Measurements from ENCODE around the gene SPAG17. TPM values are rescaled to one million over a fixed set of nuclear protein-coding genes. Genes with fewer than 3 reads are reported as not detected.
A peak's percentile ranks its signal among the peaks of the same experiment; 100 is the strongest.

The SPAG17 gene
- total RNA-seq, 1 experiment from 2014 or later: 0.18 TPM

DNA sequence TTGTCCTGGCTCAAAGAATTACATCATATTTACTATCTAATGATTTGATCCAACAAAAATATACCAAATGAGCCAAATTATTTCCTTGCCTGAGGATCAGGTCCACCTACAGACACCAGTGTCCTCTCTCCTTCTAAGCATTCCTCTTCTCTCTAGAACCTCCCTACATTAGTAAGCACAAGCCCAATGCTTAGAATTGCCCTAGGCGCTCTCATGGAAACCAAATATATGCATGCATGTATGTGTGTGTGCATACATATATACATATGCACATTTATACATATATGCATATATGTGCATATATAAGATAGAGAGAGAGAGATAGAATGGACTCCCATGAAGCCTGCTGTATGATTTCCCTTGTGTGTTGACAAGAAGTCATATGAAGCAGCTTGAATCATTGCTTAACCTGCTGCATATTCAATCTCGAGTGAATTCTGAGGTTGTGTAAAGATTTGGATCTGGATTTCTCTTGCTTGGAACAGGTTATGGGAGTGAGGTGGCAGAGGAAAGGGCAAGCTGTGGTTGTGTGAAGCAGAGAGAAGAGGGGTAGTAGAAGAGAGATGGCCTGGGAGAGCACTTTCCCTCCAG is 66.1 kb downstream of the SPAG17 start:
- Histone ChIP-seq H3K27me3 (no peaks in the 10 kb centered on the region), H3K4me3 (no peak overlapping the region), H3K27ac (no peak overlapping the region), H3K36me3 (no peaks in the 10 kb centered on the region), H3K4me1 (peaks cover 27% of the 10 kb centered on the region), H3K9me3 (replicated peaks) (no peaks in the 10 kb centered on the region)
- no peak for DNase-seq

DNA sequence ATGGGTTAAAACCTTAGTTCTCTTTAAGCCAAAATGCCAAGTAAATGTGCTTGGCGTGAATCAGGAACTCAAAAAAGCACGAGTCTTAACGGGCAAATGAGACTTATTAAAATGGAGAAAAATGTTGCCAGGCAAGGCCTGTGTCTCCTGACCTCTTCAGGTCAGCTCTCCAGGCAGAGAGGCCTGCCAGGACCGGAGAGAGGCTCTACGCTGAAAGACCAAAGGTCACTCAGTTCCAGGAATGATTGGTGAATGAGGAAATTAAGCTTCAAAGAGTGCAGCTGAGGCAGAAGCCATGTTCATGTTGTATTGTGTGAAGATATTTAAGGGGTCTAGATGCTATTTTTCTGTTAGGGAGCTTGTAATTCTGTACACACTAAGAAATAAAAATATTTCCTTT is 66.6 kb downstream of the SPAG17 start:
- H3K36me3 ChIP-seq: no peaks in the 10 kb centered on the region
- peaks cover 23% of the 10 kb centered on the region for H3K4me1 ChIP-seq

DNA sequence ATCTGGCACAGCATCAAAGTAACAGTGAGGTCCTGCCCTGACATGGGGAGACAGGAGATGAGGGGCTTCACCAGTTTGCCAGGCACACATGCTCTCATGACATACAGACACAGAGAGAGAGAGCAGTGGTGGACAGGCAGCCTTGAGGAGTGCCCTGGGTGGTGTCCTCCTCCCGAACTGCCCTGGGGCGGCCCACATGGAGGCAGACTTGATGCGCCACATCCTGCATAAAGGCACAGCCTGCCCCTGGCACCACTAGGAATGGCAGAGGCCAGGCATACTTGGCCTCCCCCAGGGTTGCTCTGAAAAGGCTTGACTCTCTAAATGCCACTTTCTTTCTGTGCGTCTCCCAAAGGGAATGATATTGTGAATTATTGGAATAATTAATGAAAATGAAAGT is 67.5 kb downstream of the SPAG17 start:
- Histone ChIP-seq H3K27ac (no peak overlapping the region), H3K27me3 (no peaks in the 10 kb centered on the region)
- no peak for DNase-seq

More for the DNA sequence above, 66.6 kb downstream of the SPAG17 start:
- H3K9me3 ChIP-seq (replicated peaks): no peaks in the 10 kb centered on the region
- no peak overlapping the region for H3K4me3 ChIP-seq
- DNase-seq: no peak
- H3K27ac ChIP-seq: no peak overlapping the region
- H3K27me3 ChIP-seq: no peaks in the 10 kb centered on the region

DNA sequence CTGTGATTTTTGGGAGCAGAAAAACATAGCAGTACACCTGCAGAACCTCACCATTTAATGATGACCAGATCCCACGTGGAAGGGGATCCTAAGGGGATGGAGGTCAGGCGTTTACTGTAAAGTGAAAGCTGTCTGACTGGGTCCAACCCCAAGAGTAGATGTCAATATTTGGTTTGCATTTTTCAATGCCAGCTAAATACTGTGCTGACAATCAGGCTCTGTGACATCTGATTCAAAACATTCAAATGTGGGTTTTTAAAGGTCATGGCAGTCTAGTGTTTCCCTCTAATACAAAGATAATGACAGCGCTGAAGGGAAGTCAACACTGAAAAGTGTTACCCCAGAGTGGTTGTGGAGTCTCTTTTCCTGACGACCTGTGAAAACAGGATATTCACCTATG is 68.1 kb downstream of the SPAG17 start:
- Histone ChIP-seq H3K9me3 (replicated peaks) (no peaks in the 10 kb centered on the region), H3K27ac (no peak overlapping the region), H3K4me3 (no peak overlapping the region), H3K4me1 (peaks cover 17% of the 10 kb centered on the region), H3K36me3 (no peaks in the 10 kb centered on the region), H3K27me3 (no peaks in the 10 kb centered on the region)
- no peak for DNase-seq

More for the DNA sequence above, 67.5 kb downstream of the SPAG17 start:
- Histone ChIP-seq H3K4me3 (no peak overlapping the region), H3K36me3 (no peaks in the 10 kb centered on the region), H3K4me1 (peaks cover 23% of the 10 kb centered on the region), H3K9me3 (replicated peaks) (no peaks in the 10 kb centered on the region)

DNA sequence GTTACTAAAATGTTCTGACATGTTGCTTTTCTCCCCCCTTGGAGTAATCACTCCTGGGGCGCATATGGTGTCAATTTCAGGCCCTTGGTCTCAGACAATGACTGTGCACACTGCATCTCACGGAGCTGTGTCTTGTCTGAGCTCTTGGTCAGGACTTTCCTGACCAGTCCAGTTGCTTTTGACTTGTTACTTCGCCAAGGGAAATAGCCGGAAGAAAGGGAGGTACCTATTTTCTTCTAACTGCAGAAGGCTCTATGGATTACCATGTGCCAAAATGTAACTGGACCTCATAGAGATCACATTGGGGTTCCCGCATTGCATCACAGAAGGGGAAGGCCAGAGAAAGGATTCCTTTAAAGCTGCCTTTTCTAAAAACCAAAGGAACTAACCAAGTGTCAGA is 68.6 kb downstream of the SPAG17 start:
- no peak for DNase-seq
- Histone ChIP-seq H3K9me3 (replicated peaks) (no peaks in the 10 kb centered on the region), H3K27ac (no peak overlapping the region), H3K4me1 (peaks cover 16% of the 10 kb centered on the region), H3K4me3 (no peak overlapping the region), H3K27me3 (no peaks in the 10 kb centered on the region), H3K36me3 (no peaks in the 10 kb centered on the region)

DNA sequence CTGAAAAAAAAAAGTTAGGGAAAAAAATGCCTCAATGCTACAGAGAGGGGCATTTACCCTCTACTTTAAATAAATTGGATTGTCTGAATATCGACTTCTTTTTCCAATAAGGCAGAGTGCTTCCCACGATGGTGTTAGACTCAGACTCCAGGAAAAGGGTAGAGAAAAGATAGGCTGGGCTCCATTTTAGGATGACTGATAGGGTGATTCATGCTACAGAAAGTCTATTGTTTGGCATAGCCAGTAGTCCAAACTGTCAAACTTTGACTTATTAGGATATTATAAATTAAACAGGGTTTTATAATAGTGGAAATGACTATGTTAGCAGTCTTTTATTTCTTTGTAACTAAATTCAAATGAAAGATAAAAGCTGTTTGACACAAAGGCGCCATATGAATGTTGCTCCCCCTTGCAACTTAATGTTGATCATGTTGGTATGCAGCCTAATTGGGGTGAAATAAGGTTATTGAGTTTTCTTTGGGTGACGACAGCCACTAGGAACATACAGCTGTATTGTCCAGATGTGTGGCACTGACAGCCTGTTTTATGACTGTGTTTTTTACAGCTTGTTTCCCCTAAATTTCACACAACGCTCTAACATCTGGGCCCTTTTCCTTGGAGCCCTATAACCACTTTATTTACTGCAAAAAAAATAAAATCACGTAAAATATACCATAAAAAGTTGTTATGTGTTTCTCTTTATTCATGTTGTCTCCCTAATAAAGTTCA is 69.3 kb downstream of the SPAG17 start:
- peaks cover 19% of the 10 kb centered on the region for H3K4me1 ChIP-seq
- no peak overlapping the region for H3K4me3 ChIP-seq
- DNase-seq: no peak
- no peaks in the 10 kb centered on the region for H3K9me3 ChIP-seq (replicated peaks)
- no peak overlapping the region for H3K27ac ChIP-seq
- H3K36me3 ChIP-seq: no peaks in the 10 kb centered on the region
- H3K27me3 ChIP-seq: no peaks in the 10 kb centered on the region

DNA sequence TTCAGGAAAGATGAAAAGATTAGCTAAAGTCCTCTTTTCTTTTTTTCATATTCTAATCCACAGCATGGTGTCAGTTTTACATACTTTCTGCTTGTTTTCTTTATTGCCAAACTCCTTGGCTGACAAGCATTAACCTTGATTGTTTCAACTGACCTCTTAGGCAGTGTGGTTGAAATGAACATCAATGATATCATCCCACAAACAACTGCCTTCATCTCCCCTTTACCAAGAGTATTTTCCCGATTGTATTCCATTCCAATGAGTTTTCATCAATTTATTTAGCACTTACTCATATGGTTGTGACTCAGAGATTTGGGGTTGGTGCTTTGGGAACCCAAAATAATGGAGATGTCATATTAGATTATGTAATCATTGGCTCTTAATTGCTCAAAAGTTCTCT is 71.8 kb downstream of the SPAG17 start:
- DNase-seq: peak in 1 of 2 experiments; percentile 40
- Histone ChIP-seq H3K4me3 (no peak overlapping the region), H3K27ac (no peak overlapping the region), H3K27me3 (no peaks in the 10 kb centered on the region), H3K9me3 (replicated peaks) (no peaks in the 10 kb centered on the region), H3K36me3 (no peaks in the 10 kb centered on the region), H3K4me1 (peaks cover 19% of the 10 kb centered on the region)

DNA sequence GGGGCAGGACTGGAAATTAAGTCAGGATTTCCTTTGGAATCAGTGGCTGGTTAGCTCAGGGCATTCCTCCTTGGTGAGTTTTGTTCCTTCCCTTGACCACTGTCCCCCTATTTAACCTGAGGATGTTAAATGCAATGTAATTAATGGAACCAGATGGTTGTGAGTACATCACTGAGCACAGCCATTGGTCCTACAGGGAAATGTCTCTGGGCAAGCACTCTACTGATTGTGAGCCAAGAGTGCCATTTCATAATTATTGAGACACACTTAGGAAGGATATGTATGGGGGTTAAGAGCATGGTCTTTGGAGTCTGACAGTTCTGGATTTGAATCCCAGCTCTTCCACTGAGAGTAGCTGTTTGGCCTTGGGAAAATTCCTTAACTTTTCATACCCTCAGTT is 74.4 kb downstream of the SPAG17 start:
- DNase-seq: no peak
- no peak overlapping the region for H3K27ac ChIP-seq

DNA sequence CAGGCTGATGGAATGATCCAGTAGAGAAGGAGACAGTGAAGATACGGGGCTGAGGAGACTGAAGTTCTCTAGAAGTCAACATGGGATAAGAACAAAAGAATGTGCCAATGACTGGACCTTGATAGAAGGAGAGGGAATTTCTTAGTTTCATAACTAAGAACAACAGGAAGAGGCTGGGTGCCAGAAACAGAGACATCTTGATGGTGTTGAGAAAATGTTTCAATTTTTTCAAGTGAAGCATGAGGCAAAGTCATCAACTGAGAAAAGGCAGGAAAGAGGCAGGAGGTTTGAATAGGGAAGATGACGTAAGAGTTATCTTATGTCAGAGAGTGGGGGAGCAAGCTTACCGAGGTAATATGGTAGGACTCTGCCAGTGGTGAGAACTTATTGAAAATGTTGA is 80.1 kb downstream of the SPAG17 start:
- Histone ChIP-seq H3K36me3 (no peaks in the 10 kb centered on the region), H3K9me3 (replicated peaks) (no peaks in the 10 kb centered on the region), H3K27me3 (no peaks in the 10 kb centered on the region), H3K4me3 (no peak overlapping the region), H3K27ac (no peak overlapping the region), H3K4me1 (no peaks in the 10 kb centered on the region)
- DNase-seq: no peak

More for the DNA sequence above, 74.4 kb downstream of the SPAG17 start:
- Histone ChIP-seq H3K9me3 (replicated peaks) (no peaks in the 10 kb centered on the region), H3K27me3 (no peaks in the 10 kb centered on the region), H3K4me3 (no peak overlapping the region), H3K4me1 (peaks cover 19% of the 10 kb centered on the region), H3K36me3 (no peaks in the 10 kb centered on the region)

DNA sequence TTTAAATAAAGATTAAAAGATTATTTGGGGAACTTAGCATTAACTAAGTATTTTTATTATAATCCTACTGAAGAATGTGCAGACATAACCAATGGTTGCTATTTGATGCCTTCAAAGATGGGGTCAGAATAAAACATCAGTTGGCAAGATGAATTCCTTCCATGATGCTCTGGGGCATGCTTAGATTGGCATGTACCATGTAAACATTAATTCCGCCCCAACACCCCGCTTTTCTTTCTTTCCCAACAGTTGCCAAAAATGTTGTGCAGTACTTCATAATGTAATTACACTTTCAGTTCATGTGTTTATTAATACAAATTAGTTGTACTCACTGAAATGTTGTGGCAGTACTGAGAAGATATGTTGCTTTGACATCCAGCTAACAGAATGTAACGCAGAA is 82.6 kb downstream of the SPAG17 start:
- Histone ChIP-seq H3K36me3 (no peaks in the 10 kb centered on the region), H3K9me3 (replicated peaks) (no peaks in the 10 kb centered on the region), H3K4me3 (no peak overlapping the region), H3K4me1 (no peaks in the 10 kb centered on the region), H3K27ac (no peak overlapping the region), H3K27me3 (no peaks in the 10 kb centered on the region)
- no peak for DNase-seq

DNA sequence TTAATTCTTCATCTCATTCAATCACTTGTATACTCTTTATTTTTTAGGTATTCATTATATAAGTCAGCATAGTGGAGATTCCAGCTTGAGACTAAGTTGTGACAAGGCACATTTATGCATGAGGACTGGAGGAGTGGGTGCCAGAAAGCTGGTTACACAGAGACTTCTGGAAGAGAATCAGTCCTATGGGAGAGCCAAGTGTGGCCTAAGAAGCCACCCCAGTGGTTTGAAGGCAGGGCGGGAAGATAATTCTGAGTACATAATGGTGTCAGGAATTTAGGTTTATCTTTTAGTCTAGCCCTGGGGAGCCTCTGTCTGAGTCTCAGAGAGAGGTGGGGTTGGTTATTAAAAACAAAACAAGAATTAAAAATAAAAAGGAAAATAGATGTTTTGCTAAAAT is 83.0 kb downstream of the SPAG17 start:
- no peaks in the 10 kb centered on the region for H3K9me3 ChIP-seq (replicated peaks)
- H3K4me3 ChIP-seq: no peak overlapping the region
- no peaks in the 10 kb centered on the region for H3K36me3 ChIP-seq
- H3K4me1 ChIP-seq: no peaks in the 10 kb centered on the region
- no peak overlapping the region for H3K27ac ChIP-seq
- no peak for DNase-seq
- H3K27me3 ChIP-seq: no peaks in the 10 kb centered on the region

DNA sequence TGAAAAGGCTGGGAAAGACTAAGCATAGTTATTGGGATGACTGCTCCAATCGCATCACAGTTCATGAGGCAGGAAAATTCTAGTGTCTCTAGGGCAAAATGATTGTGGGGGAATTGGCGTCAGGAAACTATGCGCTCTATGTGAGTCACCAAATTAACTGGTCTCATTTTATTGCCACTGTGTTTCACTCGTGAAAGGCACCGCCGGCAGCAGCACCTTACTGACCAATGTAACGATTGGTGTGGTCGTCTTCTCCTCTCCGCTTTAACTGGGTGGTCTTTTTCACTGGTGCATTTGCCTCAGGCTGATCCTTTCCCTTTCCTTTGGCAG is 83.5 kb downstream of the SPAG17 start:
- H3K36me3 ChIP-seq: no peaks in the 10 kb centered on the region
- no peak overlapping the region for H3K27ac ChIP-seq
- no peaks in the 10 kb centered on the region for H3K9me3 ChIP-seq (replicated peaks)
- H3K4me1 ChIP-seq: no peaks in the 10 kb centered on the region
- no peak overlapping the region for H3K4me3 ChIP-seq
- DNase-seq: no peak
- H3K27me3 ChIP-seq: no peaks in the 10 kb centered on the region

DNA sequence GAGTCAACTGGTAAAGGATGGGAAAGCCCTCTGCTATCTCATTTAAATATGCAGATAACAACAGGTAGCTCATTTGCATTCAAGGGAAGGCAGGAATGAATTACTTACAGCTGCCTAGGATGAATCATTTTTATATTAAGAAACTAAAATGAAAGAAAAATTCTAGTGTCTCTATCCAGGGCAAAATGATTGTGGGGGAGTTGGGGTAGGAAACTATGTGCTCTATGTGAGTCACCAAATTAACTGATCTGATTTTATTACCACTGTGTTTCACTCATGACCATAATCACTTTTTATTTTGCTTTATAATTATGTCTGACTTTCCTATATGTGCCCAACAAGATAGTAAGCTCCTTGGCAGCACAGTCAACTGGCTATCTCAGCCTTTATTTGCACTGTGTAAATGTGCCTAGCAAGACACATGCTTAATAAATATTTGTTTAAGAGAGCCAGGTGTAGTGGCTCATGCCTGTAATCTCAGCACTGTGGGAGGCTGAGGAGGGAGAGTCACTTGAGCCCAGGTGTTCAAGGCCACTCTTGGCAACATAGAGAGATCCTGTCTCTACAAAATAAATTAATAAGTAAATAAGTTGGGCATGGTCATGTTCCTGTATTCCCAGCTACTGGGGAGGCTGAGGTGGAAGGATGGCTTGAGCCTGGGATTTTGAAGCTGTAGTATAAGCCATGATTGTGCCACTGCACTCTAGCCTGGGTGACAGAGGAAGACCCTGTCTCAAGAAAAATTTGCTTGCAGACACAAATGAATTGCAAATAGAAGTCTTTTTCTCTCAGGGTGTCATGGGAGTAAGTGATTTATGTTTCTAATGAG is 84.1 kb downstream of the SPAG17 start:
- no peaks in the 10 kb centered on the region for H3K27me3 ChIP-seq
- no peaks in the 10 kb centered on the region for H3K4me1 ChIP-seq
- H3K36me3 ChIP-seq: no peaks in the 10 kb centered on the region
- no peak overlapping the region for H3K4me3 ChIP-seq
- no peak for DNase-seq
- H3K9me3 ChIP-seq (replicated peaks): no peaks in the 10 kb centered on the region
- H3K27ac ChIP-seq: no peak overlapping the region

DNA sequence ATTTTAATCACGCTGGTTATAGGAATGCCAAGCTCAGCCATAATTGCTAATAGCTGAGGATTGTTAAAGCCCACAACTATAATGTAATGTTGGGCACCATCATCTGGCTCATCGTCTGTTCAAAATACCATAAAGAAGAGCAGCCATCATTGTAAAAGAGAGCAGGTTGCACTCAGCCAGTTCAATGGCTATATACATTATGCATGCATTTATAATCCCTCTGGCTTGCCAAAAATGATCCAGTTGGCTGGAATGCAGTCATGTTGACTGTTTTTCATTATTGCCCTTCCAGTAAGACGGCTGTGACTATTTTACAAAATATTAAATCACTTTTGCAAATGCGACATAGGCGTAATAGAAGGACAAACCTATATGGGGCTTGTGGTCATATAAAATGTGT is 85.3 kb downstream of the SPAG17 start:
- H3K27me3 ChIP-seq: no peaks in the 10 kb centered on the region
- no peak overlapping the region for H3K27ac ChIP-seq
- H3K9me3 ChIP-seq (replicated peaks): no peaks in the 10 kb centered on the region
- H3K4me3 ChIP-seq: no peak overlapping the region
- H3K4me1 ChIP-seq: no peaks in the 10 kb centered on the region
- DNase-seq: no peak
- no peaks in the 10 kb centered on the region for H3K36me3 ChIP-seq

DNA sequence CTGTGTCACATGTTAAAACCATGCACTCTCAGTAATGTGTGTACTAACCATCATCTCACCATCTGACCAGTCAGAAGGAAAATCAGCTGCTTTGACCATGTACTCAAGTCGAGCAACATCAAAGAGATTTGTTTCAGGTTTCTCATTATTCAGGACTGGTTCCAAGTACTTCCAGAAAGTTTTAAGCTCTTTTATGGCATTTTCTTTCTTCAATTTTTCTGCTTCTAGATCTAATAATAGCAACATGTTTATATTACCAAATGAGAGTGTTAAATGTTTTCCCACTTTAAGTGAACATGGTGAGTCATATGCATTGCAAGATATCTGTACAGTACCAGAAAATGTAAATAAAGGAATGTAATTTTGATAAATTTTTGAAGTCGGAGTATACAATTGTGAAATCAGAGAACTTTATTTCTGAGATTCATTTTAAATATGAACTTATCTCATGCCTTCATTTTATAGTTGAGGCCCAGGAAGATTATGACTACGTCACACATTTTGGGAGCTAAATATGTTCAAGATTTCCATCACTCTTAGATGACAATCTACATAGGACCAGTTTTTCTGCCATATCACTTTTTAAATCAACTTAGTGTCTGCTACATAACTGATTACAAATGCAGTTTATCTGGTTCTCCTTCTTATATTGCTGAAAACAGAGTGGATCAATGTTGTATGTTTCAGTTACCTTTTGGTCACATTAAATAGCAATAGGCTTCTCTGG is 87.2 kb downstream of the SPAG17 start:
- Histone ChIP-seq H3K9me3 (replicated peaks) (no peaks in the 10 kb centered on the region), H3K4me1 (no peaks in the 10 kb centered on the region), H3K4me3 (no peak overlapping the region), H3K27me3 (no peaks in the 10 kb centered on the region), H3K27ac (no peak overlapping the region), H3K36me3 (no peaks in the 10 kb centered on the region)
- DNase-seq: no peak
